ENCODE data around the gene COL4A6.

- TF ChIP-seq CTCF (IDR thresholded peaks at IDR 0.05; ENCODE audit: extremely low read depth in 1 of 2, insufficient read depth in 1 of 2, low read depth in 1 of 2, low read length in 2 of 2) (no peak), JUN (IDR thresholded peaks at IDR 0.05; ENCODE audit: borderline replicate concordance, insufficient read depth, insufficient read length, low read depth) (no peak), POLR2AphosphoS5 (IDR thresholded peaks at IDR 0.05; ENCODE audit: insufficient read depth, low read depth, low read length) (no peak), POLR2A (IDR thresholded peaks at IDR 0.05; ENCODE audit: low read depth, low read length) (no peak), EZH2 (IDR thresholded peaks at IDR 0.05; ENCODE audit: borderline replicate concordance, low read depth, low read length, severe bottlenecking) (no peak)
Observed at GRCh38 chrX:108168961-108169740, 269.1 kb downstream of the COL4A6 start.

Measured in endothelial cell of umbilical vein (primary cell).